Lung (tissue), 12 donors: ENCODE measurements around the gene PDLIM1. TPM values are rescaled to one million over a fixed set of nuclear protein-coding genes. Genes with fewer than 3 reads are reported as not detected.
A peak's percentile ranks its signal among the peaks of the same experiment; 100 is the strongest.

Experiments
- ATAC-seq: fragments of 200-7000 bp; cut with Tn5 transposase; one replicate; pipeline ENCODE4 v1.9.1; 2020; ENCODE audit warnings: moderate number of reproducible peaks; ENCODE audit not compliant: insufficient read depth, low FRiP score
- DNase-seq, 3 donors: peaks; one replicate each; pipeline ENCODE4 v3.0.0-alpha.2; 2013 to 2017
- H3K27ac ChIP-seq, 2 donors: one replicate each; pipeline ENCODE4 v1.5.1; 2013; ENCODE audit warnings: mild to moderate bottlenecking in 2 of 2, moderate library complexity in 2 of 2, control low read depth in 1 of 2, inconsistent platforms in 1 of 2, low read depth in 1 of 2, low read length in 1 of 2
- H3K27me3 ChIP-seq, 3 donors: one replicate each; pipeline ENCODE4 v1.5.1; 2013; ENCODE audit warnings: low read length in 2 of 3; ENCODE audit not compliant: control insufficient read depth in 3 of 3, insufficient read depth in 3 of 3
- H3K36me3 ChIP-seq, 4 donors: one replicate each; pipeline ENCODE4 v1.5.1; 2013; ENCODE audit warnings: low read length in 4 of 4, mild to moderate bottlenecking in 1 of 4, moderate library complexity in 1 of 4; ENCODE audit not compliant: control insufficient read depth in 4 of 4, insufficient read depth in 4 of 4
- H3K4me1 ChIP-seq, 5 donors: one replicate each; pipeline ENCODE4 v1.5.1; 2013; ENCODE audit warnings: low read length in 5 of 5, mild to moderate bottlenecking in 2 of 5, moderate library complexity in 1 of 5; ENCODE audit not compliant: control insufficient read depth in 5 of 5, insufficient read depth in 5 of 5
- H3K4me3 ChIP-seq: one replicate; pipeline ENCODE4 v1.5.1; 2013; ENCODE audit warnings: mild to moderate bottlenecking, control low read depth, moderate library complexity
- H3K9ac ChIP-seq, 2 donors: one replicate each; pipeline ENCODE4 v1.5.1; 2013; ENCODE audit warnings: low read length in 2 of 2, control low read depth in 1 of 2; ENCODE audit not compliant: insufficient read depth in 1 of 2
- H3K9me3 ChIP-seq, 4 donors: one replicate each; pipeline ENCODE4 v1.5.1; 2013; ENCODE audit warnings: low read length in 3 of 4, mild to moderate bottlenecking in 1 of 4, moderate library complexity in 1 of 4; ENCODE audit not compliant: control insufficient read depth in 4 of 4, insufficient read depth in 3 of 4
- WGBS, 2 donors: extraction: QIAGEN DNeasy Blood & Tissue Kit; methylation state at CpG; one replicate each; pipeline ENCODE4 v1.1.7; 2013; 5-methylcytosine and 5-hydroxymethylcytosine counted together
- polyA plus RNA-seq, 2 donors: library from polyadenylated mRNA; stranded (reverse); fragments of 200-250 nt; gene quantifications; one replicate each; pipeline ENCODE4 v1.2.1, GENCODE V29; 2013
- total RNA-seq, 2 donors: library from RNA; depleted of rRNA in 1 of 2; stranded (reverse); fragments of >200 nt in 1 of 2; gene quantifications; one replicate each; pipeline ENCODE4 v1.2.1, GENCODE V29; 2014 to 2021
- TF ChIP-seq, protein P1 (sequence below): IDR thresholded peaks from 2 replicates; pipeline ENCODE4 v1.5.1; 2012; ENCODE audit warnings: mild to moderate bottlenecking; ENCODE audit errors: control extremely low read depth, extremely low read depth
- donor health status: control.
- donor health status: control.
- donor health status: Bipolar disorder and iron deficiency.
- donor health status: healthy.
- donor health status: DM: yes; HTN: yes; CAD: no.

Gene PDLIM1
- total and polyA plus RNA-seq, 4 donors = 61.4 to 243 (median 178) TPM

DNA sequence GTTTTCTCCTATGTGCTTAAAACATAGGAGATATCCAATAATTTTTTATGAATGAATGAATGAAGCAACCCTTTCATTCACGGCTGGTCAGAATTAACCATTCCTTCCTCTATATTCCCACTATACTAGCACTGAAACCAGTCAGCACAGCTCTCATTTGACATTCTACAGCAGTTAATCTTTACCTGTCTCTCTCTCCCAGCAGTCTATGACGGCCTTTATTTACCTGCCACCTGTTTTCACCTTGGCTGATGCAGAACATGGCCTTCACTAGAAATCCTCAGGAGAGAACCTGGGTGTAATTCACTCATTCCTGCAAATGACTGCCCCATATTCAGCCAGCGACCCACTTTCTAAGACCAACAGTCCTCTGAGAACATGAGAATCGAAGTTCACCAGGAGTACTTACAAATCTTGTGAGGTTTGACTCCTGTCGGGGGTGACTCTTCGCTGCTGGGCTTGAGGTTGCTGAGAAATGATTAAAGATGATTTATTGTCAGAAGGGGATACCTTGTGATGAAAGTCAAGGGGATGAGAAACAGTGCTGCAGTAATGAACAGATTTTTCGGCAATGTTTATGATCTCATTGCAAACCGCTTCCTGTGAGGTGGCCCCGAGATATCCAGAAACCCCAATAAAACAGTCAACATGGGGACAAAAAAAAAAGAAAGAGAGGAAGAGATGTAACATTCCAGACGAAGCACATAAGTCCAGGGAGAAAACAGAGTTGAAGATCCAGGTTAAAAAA lies 30.9 kb upstream of the PDLIM1 start:
- DNase-seq = no peak
- no peak for ATAC-seq
- Histone ChIP-seq H3K4me1 (peaks cover 0 to 18% (median 7%) of the 10 kb centered on the region in 5 donors), H3K27ac (peak overlapping the region in 1 of 2 donors; percentile 25), H3K4me3 (no peak overlapping the region), H3K9ac (no peak overlapping the region), H3K36me3 (peaks cover 3 to 33% (median 6%) of the 10 kb centered on the region in 4 donors), H3K27me3 (no peaks in the 10 kb centered on the region), H3K9me3 (no peaks in the 10 kb centered on the region)
- 90 to 91% methylated on average over 10 of the region's 10 CpGs for WGBS, 2 donors
- TF ChIP-seq, protein P1, sequence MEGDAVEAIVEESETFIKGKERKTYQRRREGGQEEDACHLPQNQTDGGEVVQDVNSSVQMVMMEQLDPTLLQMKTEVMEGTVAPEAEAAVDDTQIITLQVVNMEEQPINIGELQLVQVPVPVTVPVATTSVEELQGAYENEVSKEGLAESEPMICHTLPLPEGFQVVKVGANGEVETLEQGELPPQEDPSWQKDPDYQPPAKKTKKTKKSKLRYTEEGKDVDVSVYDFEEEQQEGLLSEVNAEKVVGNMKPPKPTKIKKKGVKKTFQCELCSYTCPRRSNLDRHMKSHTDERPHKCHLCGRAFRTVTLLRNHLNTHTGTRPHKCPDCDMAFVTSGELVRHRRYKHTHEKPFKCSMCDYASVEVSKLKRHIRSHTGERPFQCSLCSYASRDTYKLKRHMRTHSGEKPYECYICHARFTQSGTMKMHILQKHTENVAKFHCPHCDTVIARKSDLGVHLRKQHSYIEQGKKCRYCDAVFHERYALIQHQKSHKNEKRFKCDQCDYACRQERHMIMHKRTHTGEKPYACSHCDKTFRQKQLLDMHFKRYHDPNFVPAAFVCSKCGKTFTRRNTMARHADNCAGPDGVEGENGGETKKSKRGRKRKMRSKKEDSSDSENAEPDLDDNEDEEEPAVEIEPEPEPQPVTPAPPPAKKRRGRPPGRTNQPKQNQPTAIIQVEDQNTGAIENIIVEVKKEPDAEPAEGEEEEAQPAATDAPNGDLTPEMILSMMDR = no peak

- peaks cover 0 to 18% (median 2%) of the 10 kb centered on the region in 5 donors for H3K4me1 ChIP-seq
- ATAC-seq (no peak), DNase-seq (peak; percentile 60 to 90 (median 88))
- TF ChIP-seq, protein P1 = no peak
- H3K4me3 ChIP-seq = no peak overlapping the region
- no peaks in the 10 kb centered on the region for H3K9me3 ChIP-seq
- no peaks in the 10 kb centered on the region for H3K27me3 ChIP-seq
- H3K27ac ChIP-seq = no peak overlapping the region
- H3K36me3 ChIP-seq = peaks cover 4 to 40% (median 8%) of the 10 kb centered on the region in 4 donors
- no peak overlapping the region for H3K9ac ChIP-seq
Measured at GRCh38 chr10:95319239-95319638, 28.4 kb upstream of the PDLIM1 start.

- Histone ChIP-seq H3K36me3 (peaks cover 3 to 39% (median 5%) of the 10 kb centered on the region in 4 donors), H3K9me3 (no peaks in the 10 kb centered on the region), H3K4me1 (peaks cover 0 to 27% (median 7%) of the 10 kb centered on the region in 5 donors), H3K27ac (no peak overlapping the region), H3K27me3 (no peaks in the 10 kb centered on the region), H3K4me3 (no peak overlapping the region), H3K9ac (no peak overlapping the region)
- WGBS, 2 donors = 87 to 90% methylated on average over 2 of the region's 2 CpGs
- no peak for DNase-seq
- TF ChIP-seq, protein P1 = no peak
- ATAC-seq = no peak
Measured at GRCh38 chr10:95315509-95315908, 24.7 kb upstream of the PDLIM1 start.
